Suppressor macrophage (primary cell): ENCODE data around the gene CTAGE6.
A peak's percentile ranks its signal among the peaks of the same experiment; 100 is the strongest.
"Not testable (repeated sequence)": the region's sequence is repeated elsewhere in the genome, so short reads cannot be mapped to it uniquely, and the experiment has no call there.

Experiments
- DNase-seq, 4 experiments: peaks; one replicate each; pipeline ENCODE4 v3.0.0-alpha.2; 2020 to 2022
- total RNA-seq, 17 experiments: gene quantifications; one replicate each; lab custom pipeline; 2026; ENCODE audit warnings: mixed read lengths in 6 of 17, inconsistent platforms in 3 of 17; lab: John Stamatoyannopoulos, UW

CTAGE6 gene, protein sequence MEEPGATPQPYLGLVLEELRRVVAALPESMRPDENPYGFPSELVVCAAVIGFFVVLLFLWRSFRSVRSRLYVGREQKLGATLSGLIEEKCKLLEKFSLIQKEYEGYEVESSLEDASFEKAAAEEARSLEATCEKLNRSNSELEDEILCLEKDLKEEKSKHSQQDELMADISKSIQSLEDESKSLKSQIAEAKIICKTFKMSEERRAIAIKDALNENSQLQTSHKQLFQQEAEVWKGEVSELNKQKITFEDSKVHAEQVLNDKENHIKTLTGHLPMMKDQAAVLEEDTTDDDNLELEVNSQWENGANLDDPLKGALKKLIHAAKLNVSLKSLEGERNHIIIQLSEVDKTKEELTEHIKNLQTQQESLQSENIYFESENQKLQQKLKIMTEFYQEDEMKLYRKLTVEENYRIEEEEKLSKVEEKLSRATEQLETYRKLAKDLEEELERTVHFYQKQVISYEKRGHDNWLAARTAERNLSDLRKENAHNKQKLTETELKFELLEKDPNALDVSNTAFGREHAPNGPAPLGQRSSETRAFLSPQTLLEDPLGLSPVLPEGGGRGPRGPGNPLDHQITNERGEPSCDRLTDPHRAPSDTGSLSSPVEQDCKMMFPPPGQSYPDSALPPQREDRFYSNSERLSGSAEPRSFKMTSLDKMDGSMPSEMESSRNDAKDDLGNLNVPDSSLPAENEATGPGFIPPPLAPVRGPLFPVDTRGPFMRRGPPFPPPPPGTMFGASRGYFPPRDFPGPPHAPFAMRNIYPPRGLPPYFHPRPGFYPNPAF
- 0 to 0.14 (median 0) reads per million in 17 experiments for total RNA-seq

DNA sequence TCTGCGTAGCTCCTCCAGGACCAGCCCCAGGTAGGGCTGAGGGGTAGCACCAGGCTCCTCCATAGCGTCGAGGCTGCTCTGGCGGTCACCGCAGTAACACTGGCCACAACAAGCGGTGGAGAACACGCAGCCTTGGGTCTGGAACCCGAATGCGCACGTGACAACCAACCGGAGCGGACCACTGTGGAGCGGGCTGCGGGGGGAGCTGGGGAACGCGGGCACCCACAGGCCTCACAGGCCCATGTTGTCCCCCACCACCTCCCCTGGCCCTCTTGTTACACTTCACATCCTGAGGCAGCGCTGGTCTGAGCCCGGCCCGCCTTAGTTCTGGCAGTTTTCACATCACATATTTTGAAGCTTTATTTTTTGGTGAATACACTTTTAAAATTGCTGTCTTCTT lies at the start of gene CTAGE6:
TSS of gene CTAGE6 (minus strand) at position 101 of the 400 bp plus-strand sequence. CDS start at position 63, 38 bp downstream.
- not testable (repeated sequence) for DNase-seq

DNA sequence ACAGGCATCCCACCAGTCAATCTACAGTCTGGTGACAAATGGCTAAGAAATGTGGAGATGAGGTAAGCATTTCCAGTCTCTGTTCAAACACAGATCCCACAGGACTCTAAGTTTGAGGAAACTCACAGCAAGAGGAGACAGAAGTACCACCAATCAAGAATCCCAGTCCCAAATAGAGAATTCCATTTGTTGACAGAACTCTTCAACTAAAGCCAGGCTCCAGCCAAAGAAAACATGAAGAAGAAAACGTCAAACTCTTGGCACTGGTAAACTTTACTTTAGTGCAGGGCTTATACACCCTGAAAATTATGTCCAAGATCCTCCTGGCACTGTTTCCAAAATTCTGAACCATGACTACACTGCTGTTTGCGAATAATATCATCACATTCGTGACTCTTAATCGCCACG lies 49.2 kb upstream of the CTAGE6 start:
- DNase-seq = not testable (repeated sequence)

DNA sequence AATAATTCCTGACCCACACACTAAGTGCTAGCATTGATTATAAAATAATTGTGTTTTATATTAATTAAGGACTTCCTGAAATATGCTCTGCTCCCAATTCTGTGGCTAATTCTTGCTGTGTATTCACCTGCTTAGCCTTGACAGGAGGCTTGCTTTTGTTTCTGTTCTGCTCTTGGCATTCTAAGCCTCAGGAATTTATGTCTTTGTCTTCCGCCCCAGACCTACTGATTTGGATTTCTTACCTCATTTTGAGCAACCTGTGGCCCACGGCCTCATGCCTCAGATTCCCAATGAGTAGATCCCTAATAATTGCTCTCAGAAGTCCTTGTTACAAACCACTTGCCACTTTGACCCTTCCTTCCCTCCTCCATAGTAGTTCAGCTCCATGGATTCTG lies 40.4 kb upstream of the CTAGE6 start:
- DNase-seq = not testable (repeated sequence)

DNA sequence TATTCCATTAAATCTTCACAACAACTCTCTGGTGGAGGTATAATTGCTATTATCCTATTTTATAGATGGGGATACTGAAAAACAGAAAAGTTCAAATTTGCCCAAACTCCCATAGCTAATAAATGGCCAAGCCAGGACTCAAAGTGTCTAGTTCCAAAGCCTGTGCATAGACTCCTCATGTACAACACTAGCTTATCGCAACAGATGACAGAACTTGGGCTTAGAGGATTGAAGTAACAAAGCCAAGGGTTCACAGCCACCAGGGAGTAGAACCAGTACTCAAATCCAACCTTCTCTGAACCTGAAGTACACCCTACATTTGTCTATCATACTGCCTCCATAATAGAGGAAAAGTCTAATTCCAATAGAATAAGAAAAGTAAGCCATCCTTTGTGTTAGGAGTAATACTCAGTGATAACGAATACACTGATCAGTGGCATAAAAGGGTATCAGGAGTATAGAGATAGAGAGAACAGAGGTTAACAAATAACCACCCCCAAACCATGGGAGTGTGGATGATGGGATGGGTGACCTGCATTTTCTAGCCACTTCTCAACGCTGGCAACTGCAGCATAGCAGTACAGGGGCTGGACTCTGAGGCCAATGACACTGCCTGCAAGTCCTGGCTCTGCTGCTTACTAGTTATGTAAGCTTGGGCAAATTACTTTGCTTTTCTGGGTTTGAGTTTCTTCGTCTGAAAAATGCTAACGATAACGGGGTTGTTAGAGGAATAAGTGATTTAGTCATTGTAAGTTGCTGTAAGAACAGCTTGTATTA lies 39.8 kb upstream of the CTAGE6 start:
- not testable (repeated sequence) for DNase-seq

DNA sequence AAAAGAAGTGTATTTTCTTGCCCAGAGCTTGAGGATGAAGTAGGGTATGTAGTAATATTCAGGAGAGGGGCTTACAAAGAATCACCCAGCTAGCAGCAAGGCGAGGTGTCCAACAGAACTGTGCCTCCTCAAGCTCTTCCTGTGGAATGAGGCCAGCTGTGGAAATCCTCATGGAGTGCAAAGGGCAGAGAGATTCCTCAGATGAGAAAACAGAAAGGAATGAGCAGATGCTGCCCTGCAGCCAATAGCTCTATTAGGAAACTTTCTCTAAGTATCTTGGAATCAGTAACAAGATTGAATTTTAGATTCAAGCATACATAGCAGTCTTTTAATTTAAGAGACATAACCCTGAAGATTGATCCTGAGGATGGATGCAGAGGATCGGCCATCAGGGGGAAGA lies 38.2 kb upstream of the CTAGE6 start:
- DNase-seq = not testable (repeated sequence)

DNA sequence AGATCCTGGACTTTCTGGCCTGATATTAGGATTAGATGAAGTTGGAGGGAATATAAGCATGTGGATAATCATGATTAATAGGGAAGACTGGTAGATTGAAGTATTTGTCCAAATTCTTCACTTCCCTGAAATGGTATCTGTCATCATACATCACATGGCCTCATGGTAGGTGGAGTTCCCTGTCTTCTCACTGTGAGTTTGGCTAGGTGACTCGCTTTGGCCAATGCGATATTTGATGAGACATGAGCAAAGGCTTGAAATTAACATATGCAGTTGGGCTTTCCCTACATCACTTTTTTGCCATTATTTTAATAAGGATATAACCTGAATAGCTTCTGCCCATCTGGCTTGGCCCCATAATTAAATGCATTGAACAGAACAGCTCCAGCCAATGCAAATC lies 35.1 kb upstream of the CTAGE6 start:
- DNase-seq = not testable (repeated sequence)

DNA sequence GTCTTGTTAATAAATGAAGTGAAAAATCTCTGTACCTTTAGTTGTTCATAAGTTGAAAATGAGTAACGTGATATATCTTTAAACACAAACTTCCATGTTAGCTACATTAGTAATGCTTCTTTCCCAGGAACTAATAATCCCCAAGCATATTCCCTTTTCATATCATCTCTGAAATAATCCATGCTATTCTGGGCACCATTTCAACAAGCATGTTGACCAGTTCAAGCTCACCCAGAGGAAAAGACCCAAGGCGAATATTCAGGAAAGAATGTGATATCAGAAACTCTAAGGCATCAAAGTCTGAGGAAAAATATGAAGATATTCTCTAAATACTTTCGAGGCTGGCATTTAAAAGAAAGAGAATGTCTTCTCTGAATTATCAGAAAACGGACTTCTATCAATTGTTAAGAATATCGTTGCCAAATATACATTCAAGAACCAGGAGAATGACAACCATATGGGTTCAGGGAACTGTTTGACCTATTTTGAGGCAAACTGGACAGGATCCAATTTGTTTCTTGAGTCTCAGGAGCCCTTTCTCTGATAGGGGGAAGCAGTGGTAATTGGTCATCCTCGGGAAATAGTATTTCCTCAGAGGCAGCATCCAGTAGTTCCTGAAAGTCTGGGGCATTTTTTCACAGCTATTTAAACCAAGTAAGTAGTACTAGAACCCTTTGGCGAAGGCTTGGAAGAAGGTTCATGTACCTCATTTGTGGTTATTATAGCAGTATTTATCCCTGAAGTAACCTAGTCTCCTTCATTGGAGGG lies 28.1 kb upstream of the CTAGE6 start:
- not testable (repeated sequence) for DNase-seq

DNA sequence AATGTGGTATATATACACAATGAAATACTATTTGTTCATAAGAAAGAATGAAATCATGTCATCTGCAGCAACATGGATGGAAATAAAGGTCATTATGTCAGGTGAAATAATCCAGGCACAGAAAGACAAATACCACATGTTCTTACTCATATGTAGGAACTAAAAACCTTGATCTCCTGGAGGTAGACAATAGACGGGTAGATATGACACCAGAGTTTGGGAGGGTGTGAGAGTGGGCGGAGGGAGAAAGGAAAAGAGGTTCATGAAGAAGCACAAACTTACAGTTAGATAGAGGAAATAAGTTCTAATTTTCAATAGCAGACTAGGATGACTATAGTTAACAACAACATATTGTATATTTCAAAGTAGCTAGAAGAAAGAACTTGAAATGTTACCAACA lies 22.1 kb upstream of the CTAGE6 start:
- not testable (repeated sequence) for DNase-seq

DNA sequence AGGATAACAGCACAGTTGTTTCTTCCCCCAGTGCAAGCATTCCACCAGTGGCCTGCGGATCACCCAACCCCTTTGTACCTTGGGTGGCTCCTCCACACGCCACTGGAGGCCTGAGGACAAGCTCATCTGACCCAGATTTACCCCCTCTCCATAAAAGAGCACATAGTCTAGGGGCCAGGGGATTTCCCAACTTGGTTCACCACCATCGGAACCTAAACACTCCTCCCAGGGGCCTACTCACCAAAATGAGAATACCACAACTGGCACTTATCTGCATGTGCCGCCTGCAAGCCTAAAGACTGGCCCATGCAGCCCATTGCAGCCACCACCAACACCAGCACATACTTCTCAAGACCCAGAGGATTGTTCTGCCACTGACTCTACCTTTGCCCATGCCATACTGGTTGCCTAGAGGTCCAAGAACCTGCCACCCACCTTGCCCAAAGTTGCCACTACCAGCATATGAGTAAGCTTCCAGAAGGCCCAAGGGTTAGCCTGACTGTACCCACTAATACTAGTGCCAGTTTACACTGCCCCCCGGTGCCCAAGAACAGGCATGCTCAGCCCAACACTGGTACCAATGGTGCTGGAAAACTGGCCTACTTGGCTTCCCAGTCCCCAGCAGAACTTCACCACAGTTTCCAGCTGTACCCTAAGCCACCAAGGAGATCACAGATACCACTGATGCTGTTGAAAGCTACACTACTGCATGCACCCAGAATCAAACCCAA lies 15.4 kb upstream of the CTAGE6 start:
- not testable (repeated sequence) for DNase-seq

DNA sequence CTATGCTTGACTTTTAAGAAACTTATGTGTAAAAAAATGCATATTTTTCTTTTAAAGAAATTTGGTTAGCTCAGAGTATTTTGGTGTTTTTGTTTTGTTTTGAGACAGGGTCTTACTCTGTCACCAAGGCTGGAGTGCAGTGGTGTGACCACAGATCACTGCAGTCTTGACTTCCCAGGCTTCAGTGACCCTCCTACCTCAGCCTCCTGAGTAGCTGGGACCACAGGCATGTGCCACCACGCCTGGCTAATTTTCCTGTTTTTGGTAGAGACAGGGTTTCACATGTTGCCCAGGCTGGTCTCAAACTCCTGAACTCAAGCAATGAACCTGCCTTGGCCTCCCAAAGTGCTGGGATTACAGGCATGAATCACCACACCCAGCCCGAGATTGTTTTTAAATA lies 10.0 kb upstream of the CTAGE6 start:
- not testable (repeated sequence) for DNase-seq

DNA sequence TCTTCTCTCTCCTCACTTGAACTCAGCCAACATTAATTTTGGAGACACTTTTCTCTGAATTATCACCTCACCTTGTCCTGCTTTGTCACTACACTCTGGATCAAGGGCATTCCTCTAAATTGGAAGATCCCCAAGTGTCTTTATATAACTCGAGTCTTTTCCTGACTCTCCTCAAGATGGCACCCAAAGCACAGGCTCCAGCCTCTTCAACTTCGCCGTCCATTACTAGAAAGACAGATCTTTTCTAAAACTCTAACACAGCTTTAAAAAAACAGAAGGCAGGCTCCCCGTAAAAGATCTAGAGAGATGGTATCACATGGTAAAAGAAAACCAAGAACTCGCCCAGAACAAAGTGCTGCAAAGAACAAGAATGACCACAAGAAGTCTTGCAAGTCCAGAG lies 8.2 kb upstream of the CTAGE6 start:
- DNase-seq = not testable (repeated sequence)

DNA sequence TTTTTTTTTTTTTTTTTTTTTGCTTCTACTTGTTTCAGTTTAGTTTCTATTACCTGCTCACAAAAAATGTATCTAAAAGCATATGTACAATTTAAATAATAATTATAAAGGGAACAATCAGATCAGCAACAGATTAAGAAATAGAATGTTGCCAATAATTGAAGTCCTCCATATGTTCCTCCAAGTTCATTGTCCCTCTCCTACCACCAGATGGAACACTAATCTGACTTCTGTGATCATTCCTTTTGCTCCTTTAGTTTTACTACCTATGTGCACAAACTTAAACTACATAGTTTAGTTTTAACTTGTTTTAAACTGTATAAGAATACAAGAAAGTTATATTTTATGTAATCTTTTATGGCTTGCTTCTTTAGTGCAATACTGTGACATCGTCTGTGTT lies 5.6 kb upstream of the CTAGE6 start:
- not testable (repeated sequence) for DNase-seq

DNA sequence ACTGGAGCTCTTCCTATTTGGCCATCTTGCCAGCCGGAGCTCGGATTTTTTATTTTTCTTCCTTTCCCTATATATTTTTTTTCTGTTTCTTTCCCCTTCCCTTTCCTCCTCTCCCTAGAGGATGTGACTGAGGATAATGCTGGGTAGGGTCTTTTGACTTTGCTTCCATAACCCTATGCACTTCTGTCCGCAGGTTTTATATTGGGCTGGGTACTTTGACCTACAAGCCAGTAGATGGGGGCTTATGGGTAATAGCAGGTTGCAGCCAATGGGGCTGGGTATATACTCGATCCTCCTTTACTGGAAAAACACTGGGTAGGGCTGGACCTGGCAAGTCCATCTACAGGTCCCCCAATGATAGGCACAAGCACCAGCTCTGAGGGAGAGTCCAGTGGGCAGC lies 12.2 kb downstream of the CTAGE6 start:
- DNase-seq = not testable (repeated sequence)

DNA sequence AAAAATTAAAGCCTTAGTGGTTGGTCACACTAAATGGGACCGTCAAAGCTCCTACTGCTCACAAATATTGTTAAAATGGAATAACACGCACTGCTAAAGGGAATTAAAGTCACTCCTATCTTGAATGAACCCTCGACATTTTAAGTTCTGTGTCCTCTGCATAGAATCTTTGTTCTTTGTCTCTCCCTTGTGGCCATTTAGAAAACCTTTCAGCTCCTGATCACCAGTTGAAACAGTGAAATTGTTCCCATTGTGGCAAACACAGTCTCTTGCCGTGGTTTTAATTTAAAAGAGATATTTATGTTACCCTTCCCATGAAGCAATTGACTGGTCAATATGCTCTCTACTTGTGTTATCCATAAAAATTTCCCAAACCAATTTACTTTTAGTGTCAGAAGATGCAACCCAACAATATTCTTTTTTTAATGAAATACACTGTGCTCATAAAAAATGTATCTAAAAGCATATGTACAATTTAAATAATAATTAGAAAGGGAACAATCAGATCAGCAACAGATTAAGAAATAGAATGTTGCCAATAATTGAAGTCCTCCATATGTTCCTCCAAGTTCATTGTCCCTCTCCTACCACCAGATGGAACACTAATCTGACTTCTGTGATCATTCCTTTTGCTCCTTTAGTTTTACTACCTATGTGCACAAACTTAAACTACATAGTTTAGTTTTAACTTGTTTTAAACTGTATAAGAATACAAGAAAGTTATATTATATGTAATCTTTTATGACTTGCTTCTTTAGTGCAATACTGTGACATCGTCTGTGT lies 20.3 kb downstream of the CTAGE6 start:
- DNase-seq = peak; percentile 24 to 68 (median 54)

DNA sequence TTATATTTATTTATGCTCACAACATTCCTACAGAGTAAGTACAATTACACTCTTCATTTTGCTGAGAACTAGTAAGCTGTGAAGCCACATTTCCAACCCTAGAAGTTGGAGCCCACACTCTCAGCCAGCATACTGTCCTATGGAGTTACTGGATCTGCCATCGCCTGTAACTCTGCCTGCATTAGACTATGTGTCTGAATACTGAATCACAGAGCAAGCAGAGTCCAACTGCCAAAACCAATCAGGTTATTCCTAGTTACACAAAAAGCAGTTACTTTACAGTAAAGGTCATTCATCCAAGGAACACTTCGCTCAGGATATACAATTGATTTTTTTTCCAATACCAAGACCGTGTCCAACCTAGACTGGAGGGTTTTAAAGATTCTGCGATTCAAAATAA lies 21.5 kb downstream of the CTAGE6 start:
- DNase-seq = no peak

DNA sequence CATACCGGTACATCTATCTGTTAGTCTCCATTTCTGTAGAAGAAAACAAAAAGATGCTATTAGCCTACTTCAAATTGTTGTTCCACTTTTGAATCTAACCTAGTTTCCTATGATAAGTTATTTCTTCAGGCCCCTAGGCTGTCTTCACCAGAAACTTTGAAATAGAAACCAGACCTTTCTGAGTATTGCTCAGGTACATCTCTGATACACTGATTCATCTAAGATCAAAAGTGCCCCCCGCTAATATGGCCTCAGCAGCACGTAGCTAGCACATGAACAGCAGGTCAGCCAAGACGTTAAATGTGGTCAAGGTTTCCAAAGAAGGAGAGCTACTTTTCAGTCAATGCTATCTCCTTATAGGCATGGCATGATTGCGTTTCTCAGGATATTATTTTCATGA lies 23.6 kb downstream of the CTAGE6 start:
- DNase-seq = no peak

DNA sequence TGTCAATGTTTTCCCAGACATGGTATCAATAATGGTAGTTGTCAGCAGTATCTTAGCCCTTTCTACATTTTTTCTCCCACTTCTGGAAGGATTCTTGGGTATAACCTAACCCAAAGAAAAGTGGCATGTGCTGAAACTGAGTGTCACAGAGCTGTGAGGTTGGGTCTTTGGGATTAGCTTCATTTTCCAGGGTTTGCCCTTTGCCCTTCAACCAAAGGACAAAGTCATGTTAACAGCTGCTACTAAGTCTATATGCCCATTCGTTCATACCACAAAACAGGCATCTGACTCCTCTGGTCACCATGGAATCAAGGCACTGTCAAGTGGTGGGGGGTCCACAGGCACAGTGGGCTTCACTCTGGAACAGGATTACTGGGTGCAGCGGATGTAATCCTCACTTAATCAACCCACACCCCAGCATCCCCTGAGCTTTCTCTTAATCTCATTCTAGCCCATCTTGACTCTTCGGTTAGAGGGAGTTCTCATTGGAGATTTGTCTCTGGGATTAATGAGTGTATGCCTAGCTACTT lies 29.1 kb downstream of the CTAGE6 start:
- DNase-seq = no peak

DNA sequence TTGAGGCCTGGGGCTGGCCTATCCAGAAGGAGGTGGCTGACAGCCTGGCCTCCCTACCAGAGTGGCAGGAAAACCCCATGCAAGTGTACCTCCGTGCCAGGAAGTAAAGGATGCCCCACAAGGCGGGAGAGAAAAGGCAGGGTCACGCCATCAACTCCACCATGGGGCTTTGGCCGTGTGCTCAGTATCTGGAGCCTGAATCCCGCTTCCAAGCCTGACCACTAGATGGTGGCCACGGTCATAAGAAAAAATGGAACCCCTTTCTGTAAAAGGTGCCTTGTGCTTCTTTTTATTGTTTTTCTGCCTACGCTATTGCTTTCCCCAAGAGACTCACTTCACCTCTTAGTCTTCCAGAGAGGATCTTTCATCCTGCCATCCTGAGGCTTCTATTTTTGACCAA lies 29.9 kb downstream of the CTAGE6 start:
- not testable (repeated sequence) for DNase-seq

DNA sequence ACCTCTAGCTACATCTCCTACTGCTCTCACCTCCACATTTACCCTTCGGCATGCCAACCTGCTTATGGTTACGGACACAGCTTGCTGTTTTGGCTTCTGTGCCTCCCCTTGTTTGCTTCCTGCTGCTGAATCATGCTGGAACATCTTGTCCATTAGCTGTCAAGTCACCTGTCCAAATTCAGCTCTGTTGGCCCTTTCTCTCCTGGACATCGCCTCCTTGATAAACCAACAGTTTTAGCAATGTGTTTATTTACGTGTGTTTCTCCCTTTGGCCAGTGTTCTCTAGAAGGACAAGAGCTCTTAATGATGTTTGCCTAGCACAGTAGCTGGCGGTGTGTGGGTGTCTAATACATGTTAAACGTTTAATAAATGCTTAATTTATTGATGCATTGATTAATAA lies 31.4 kb downstream of the CTAGE6 start:
- DNase-seq = not testable (repeated sequence)

DNA sequence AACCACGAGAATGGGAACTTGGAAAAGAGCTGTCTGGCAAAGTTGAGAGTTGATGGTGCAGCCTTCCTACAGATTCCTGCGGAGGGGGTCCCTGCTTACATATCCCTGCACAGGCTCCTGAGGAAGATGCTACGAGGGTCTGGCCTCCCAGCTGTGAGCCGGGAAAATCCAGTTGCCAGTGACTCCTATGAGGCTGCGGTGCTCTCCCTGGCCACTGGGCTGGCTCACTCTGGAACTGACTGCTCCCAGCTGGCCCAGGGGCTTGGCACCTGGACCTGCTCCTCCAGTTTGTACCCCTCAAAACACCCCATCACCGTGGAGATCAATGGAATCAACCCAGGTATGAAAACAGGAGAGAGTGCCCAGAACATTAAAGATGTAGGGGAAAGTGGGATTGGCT lies 37.2 kb downstream of the CTAGE6 start:
- DNase-seq = not testable (repeated sequence)
